GM13976 (cell line): ENCODE results near the gene DIO1.

Experiments used
- DNase-seq: peaks from one replicate; pipeline ENCODE4 v3.0.0; 2012; ENCODE audit warnings: low spot score
- CTCF ChIP-seq: IDR thresholded peaks from 2 replicates; pipeline ENCODE4 v1.5.1; 2012; ENCODE audit warnings: borderline replicate concordance, mild to moderate bottlenecking; ENCODE audit not compliant: insufficient read depth; ENCODE audit errors: extremely low read depth, missing control alignments, control extremely low read depth
- in situ Hi-C: fragments of 300-500 bp; cut with MboI; formaldehyde crosslinking; loops from one replicate; pipeline ENCODE4 v1.12.0; 2022; ENCODE audit warnings: low sequenced_read_pairs, mixed read lengths, inconsistent platforms; ENCODE audit not compliant: unreplicated experiment

DIO1 gene

GRCh38 chr1:53895421-53895820 is 1.4 kb downstream of the DIO1 start:
- TF ChIP-seq CTCF, result no peak
- DNase-seq, result no peak

GRCh38 chr1:53896635-53897229 is 2.7 kb downstream of the DIO1 start:
- in situ Hi-C loops, result no loop called here
- DNase-seq, result no peak
- TF ChIP-seq CTCF, result no peak

More at GRCh38 chr1:53895421-53895820, 1.4 kb downstream of the DIO1 start:
- in situ Hi-C loops, result no loop called here

GRCh38 chr1:53899206-53899628 is 5.2 kb downstream of the DIO1 start:
- in situ Hi-C loops, result no loop called here
- TF ChIP-seq CTCF, result no peak
- DNase-seq, result no peak

- no peak for DNase-seq
- no peak for TF ChIP-seq CTCF
- in situ Hi-C loops, result no loop called here
Measured at GRCh38 chr1:53899708-53900107, 5.7 kb downstream of the DIO1 start.

- in situ Hi-C loops, result no loop called here
- TF ChIP-seq CTCF, result no peak
- DNase-seq, result no peak
Measured at GRCh38 chr1:53902235-53903138, 8.5 kb downstream of the DIO1 start.

- TF ChIP-seq CTCF, result no peak
- in situ Hi-C loops, result no loop called here
Measured at GRCh38 chr1:53905509-53905908, 11.5 kb downstream of the DIO1 start.

More at GRCh38 chr1:53905509-53905908, 11.5 kb downstream of the DIO1 start:
- no peak for DNase-seq
